Effector CD8-positive, alpha-beta T cell (primary cell): ENCODE results near the gene NFIC.

Experiments
- DNase-seq: peaks from one replicate; lab custom pipeline; 2025; lab: John Stamatoyannopoulos, UW

The NFIC gene

GRCh38 chr19:3469638-3470499, 103.5 kb downstream of the NFIC start:
- no peak for DNase-seq

GRCh38 chr19:3470500-3471128, 104.2 kb downstream of the NFIC start:
- DNase-seq = no peak

GRCh38 chr19:3471954-3472655, 105.7 kb downstream of the NFIC start:
- DNase-seq = peak; percentile 22

GRCh38 chr19:3474010-3474409, 107.6 kb downstream of the NFIC start:
- DNase-seq = no peak

- DNase-seq = no peak
These were observed 108.2 kb downstream of the NFIC start for GRCh38 chr19:3474614-3475013.

- DNase-seq = no peak
These were observed 109.1 kb downstream of the NFIC start for GRCh38 chr19:3475449-3475848.

GRCh38 chr19:3476830-3477229, 110.4 kb downstream of the NFIC start:
- DNase-seq = no peak

- DNase-seq = no peak
These were observed 111.1 kb downstream of the NFIC start for GRCh38 chr19:3477506-3477905.

- no peak for DNase-seq
These were observed 111.6 kb downstream of the NFIC start for GRCh38 chr19:3477951-3478350.

GRCh38 chr19:3478409-3479176, 112.2 kb downstream of the NFIC start:
- DNase-seq = no peak

- peak; percentile 43 for DNase-seq
These were observed 112.9 kb downstream of the NFIC start for GRCh38 chr19:3479177-3479833.

- peak; percentile 34 for DNase-seq
These were observed 113.4 kb downstream of the NFIC start for GRCh38 chr19:3479834-3480215.

GRCh38 chr19:3480383-3481091, 114.2 kb downstream of the NFIC start, which contains the start of gene SMIM24:
SMIM24 (minus strand) TSS chr19:3480525; CDS start chr19:3480463, 62 bp downstream.
- no peak for DNase-seq

- no peak for DNase-seq
These were observed 115.1 kb downstream of the NFIC start for GRCh38 chr19:3481241-3482090.

GRCh38 chr19:3482507-3483225, 116.3 kb downstream of the NFIC start:
- no peak for DNase-seq

GRCh38 chr19:3483226-3483628, 116.8 kb downstream of the NFIC start, which contains the start of gene SMIM44:
SMIM44 (minus strand) TSS chr19:3483441; CDS start chr19:3483403, 38 bp downstream.
- no peak for DNase-seq

- DNase-seq = no peak
These were observed 125.2 kb downstream of the NFIC start for GRCh38 chr19:3491396-3492119.

- DNase-seq = no peak
These were observed 125.9 kb downstream of the NFIC start for GRCh38 chr19:3492131-3492839.
